Right cardiac atrium (tissue), 5 donors: ENCODE data around the gene IRF6. TPM values are rescaled to one million over a fixed set of nuclear protein-coding genes. Genes with fewer than 3 reads are reported as not detected.

ENCODE experiments used
- ATAC-seq, 2 donors: fragments of 200-7000 bp; cut with Tn5 transposase; one replicate each; pipeline versions ENCODE4 v1.8.0 to v1.9.1; 2020; ENCODE audit warnings: moderate library complexity in 2 of 2, mild to moderate bottlenecking in 1 of 2
- DNase-seq, 3 donors: peaks; one replicate each; pipeline ENCODE4 v3.0.0-alpha.2; 2020
- H3K27ac ChIP-seq: one replicate; pipeline ENCODE4 v1.5.1; 2013; ENCODE audit warnings: mild to moderate bottlenecking, low read length, control low read depth, moderate library complexity
- H3K27me3 ChIP-seq: one replicate; pipeline ENCODE4 v1.6.1; 2013; ENCODE audit not compliant: control insufficient read depth, insufficient read depth
- H3K4me1 ChIP-seq: one replicate; pipeline ENCODE4 v1.6.1; 2013; ENCODE audit warnings: low read length; ENCODE audit not compliant: control insufficient read depth, insufficient read depth
- H3K4me3 ChIP-seq: one replicate; pipeline ENCODE4 v1.5.1; 2013; ENCODE audit warnings: low read length, control low read depth
- H3K9me3 ChIP-seq: one replicate; pipeline ENCODE4 v1.6.1; 2013; ENCODE audit warnings: low read length; ENCODE audit not compliant: control insufficient read depth
- WGBS: extraction: QIAGEN DNeasy Blood & Tissue Kit; methylation state at CpG from one replicate; pipeline ENCODE4 v1.1.7; 2013; 5-methylcytosine and 5-hydroxymethylcytosine counted together
- intact Hi-C, 4 donors: fragments of 100-400 bp; cut with DNase I; formaldehyde crosslinking; loops; one replicate each; pipeline versions ENCODE4 v1.11.0 to v1.14.0; 2022 to 2023
- polyA plus RNA-seq: library from polyadenylated mRNA; stranded (reverse); fragments of 200-250 nt; gene quantifications from one replicate; pipeline ENCODE4 v1.2.3, GENCODE V29; 2013
- total RNA-seq, 4 donors: library from RNA; stranded (reverse); fragmentation: NEBNext Ultra II Directional; extraction: Animal tissue kit (Norgen Biotek cat#: 25700); gene quantifications; one replicate each; pipeline ENCODE4 v1.2.1, GENCODE V29; 2021
- donor health status: healthy with polysubstance abuse.
- donor health status: DM: no; HTN: yes; CAD: no.
- donor health status: DM: no; HTN: no; CAD: no.
- donor health status: DM: no; HTN: yes; CAD: no; lungs with severe emphysema.
- donor health status: DM: yes; HTN: yes; CAD: no.

The IRF6 gene
- total and polyA plus RNA-seq, 5 donors = 22.6 to 45.4 (median 30.1) TPM

GRCh38 chr1:209787551-209787950 lies 18.4 kb downstream of the IRF6 start:
- no peaks in the 10 kb centered on the region for H3K9me3 ChIP-seq
- H3K4me3 ChIP-seq = no peak overlapping the region
- no peaks in the 10 kb centered on the region for H3K27me3 ChIP-seq
- peak overlapping the region; percentile 97 for H3K27ac ChIP-seq
- peak; percentile 54 to 68 for ATAC-seq
- peak in 2 of 3 donors; percentile 46 to 60 for DNase-seq
- H3K4me1 ChIP-seq = peaks cover 6% of the 10 kb centered on the region
- intact Hi-C loops = no loop called here
- 40% methylated on average over 2 of the region's 2 CpGs for WGBS

GRCh38 chr1:209786146-209786545 lies 19.8 kb downstream of the IRF6 start:
- DNase-seq (no peak), ATAC-seq (no peak)
- WGBS = 58% methylated on average over 4 of the region's 4 CpGs
- Histone ChIP-seq H3K9me3 (no peaks in the 10 kb centered on the region), H3K27ac (peak overlapping the region; percentile 44), H3K4me1 (peaks cover 6% of the 10 kb centered on the region), H3K27me3 (no peaks in the 10 kb centered on the region), H3K4me3 (no peak overlapping the region)
- intact Hi-C loops = no loop called here

- WGBS = 94% methylated on average over 4 of the region's 4 CpGs
- intact Hi-C loops = no loop called here
- ATAC-seq = no peak
- H3K4me1 ChIP-seq = peaks cover 6% of the 10 kb centered on the region
- H3K4me3 ChIP-seq = no peak overlapping the region
- no peaks in the 10 kb centered on the region for H3K9me3 ChIP-seq
- DNase-seq = no peak
- peak overlapping the region; percentile 59 for H3K27ac ChIP-seq
- H3K27me3 ChIP-seq = no peaks in the 10 kb centered on the region
Observed at GRCh38 chr1:209785592-209785991, 20.4 kb downstream of the IRF6 start.

- ATAC-seq (peak; percentile 98 to 99), DNase-seq (peak; percentile 99 to 100 (median 100))
- intact Hi-C loops = no loop called here
- Histone ChIP-seq H3K27ac (peak within 1 kb of the TSS; percentile 94), H3K4me1 (peaks cover 6% of the 10 kb centered on the region), H3K27me3 (no peaks in the 10 kb centered on the region), H3K4me3 (peak within 1 kb of the TSS; percentile 75), H3K9me3 (no peaks in the 10 kb centered on the region)
- 3% methylated on average over 48 of the region's 48 CpGs for WGBS
Observed at GRCh38 chr1:209784265-209785169, 21.4 kb downstream of the IRF6 start, which contains the start of gene C1orf74. Gene C1orf74 (minus strand): TSS chr1:209784559. CDS start chr1:209783634, 925 bp downstream.

- WGBS = 58% methylated on average over 6 of the region's 6 CpGs
- DNase-seq (no peak), ATAC-seq (no peak)
- peak overlapping the region; percentile 75 for H3K4me3 ChIP-seq
- no peaks in the 10 kb centered on the region for H3K9me3 ChIP-seq
- intact Hi-C loops = no loop called here
- peaks cover 6% of the 10 kb centered on the region for H3K4me1 ChIP-seq
- no peak overlapping the region for H3K27ac ChIP-seq
- no peaks in the 10 kb centered on the region for H3K27me3 ChIP-seq
Observed at GRCh38 chr1:209783386-209783785, 22.6 kb downstream of the IRF6 start.

GRCh38 chr1:209780268-209780667 lies 25.7 kb downstream of the IRF6 start:
- H3K27me3 ChIP-seq = no peaks in the 10 kb centered on the region
- 64% methylated on average over 4 of the region's 4 CpGs for WGBS
- ATAC-seq = no peak
- no peak overlapping the region for H3K27ac ChIP-seq
- intact Hi-C loops = no loop called here
- H3K4me1 ChIP-seq = peaks cover 4% of the 10 kb centered on the region
- no peaks in the 10 kb centered on the region for H3K9me3 ChIP-seq
- DNase-seq = no peak
- no peak overlapping the region for H3K4me3 ChIP-seq

GRCh38 chr1:209778102-209778501 lies 27.8 kb downstream of the IRF6 start:
- peaks cover under 1% of the 10 kb centered on the region for H3K4me1 ChIP-seq
- H3K4me3 ChIP-seq = no peak overlapping the region
- ATAC-seq (no peak), DNase-seq (no peak)
- 96% methylated on average over 1 of the region's 1 CpG for WGBS
- no peaks in the 10 kb centered on the region for H3K27me3 ChIP-seq
- H3K9me3 ChIP-seq = no peaks in the 10 kb centered on the region
- H3K27ac ChIP-seq = no peak overlapping the region
- intact Hi-C loops = no loop called here

- no peaks in the 10 kb centered on the region for H3K4me1 ChIP-seq
- DNase-seq (no peak), ATAC-seq (no peak)
- intact Hi-C loops = no loop called here
- 96% methylated on average over 2 of the region's 2 CpGs for WGBS
- H3K4me3 ChIP-seq = no peak overlapping the region
- H3K27me3 ChIP-seq = no peaks in the 10 kb centered on the region
- no peak overlapping the region for H3K27ac ChIP-seq
- no peaks in the 10 kb centered on the region for H3K9me3 ChIP-seq
Observed at GRCh38 chr1:209777587-209777986, 28.4 kb downstream of the IRF6 start.

GRCh38 chr1:209775678-209776077 lies 30.3 kb downstream of the IRF6 start:
- 51% methylated on average over 2 of the region's 2 CpGs for whole genome bisulfite sequencing
- Histone ChIP-seq H3K4me3 (no peak overlapping the region), H3K4me1 (no peaks in the 10 kb centered on the region), H3K9me3 (no peaks in the 10 kb centered on the region), H3K27ac (no peak overlapping the region), H3K27me3 (no peaks in the 10 kb centered on the region)
- DNase-seq (no peak), ATAC-seq (peak in 1 of 2 donors; percentile 24)
- intact Hi-C loops = no loop called here

- DNase-seq = no peak
- intact Hi-C loops = no loop called here
- WGBS = 93% methylated on average over 1 of the region's 1 CpG
- peaks cover 3% of the 10 kb centered on the region for H3K4me1 ChIP-seq
- H3K27ac ChIP-seq = no peak overlapping the region
- no peak for ATAC-seq
- no peak overlapping the region for H3K4me3 ChIP-seq
- no peaks in the 10 kb centered on the region for H3K9me3 ChIP-seq
- H3K27me3 ChIP-seq = no peaks in the 10 kb centered on the region
Observed at GRCh38 chr1:209774592-209774991, 31.4 kb downstream of the IRF6 start.

GRCh38 chr1:209772126-209772525 lies 33.8 kb downstream of the IRF6 start:
- Histone ChIP-seq H3K27ac (no peak overlapping the region), H3K4me1 (peaks cover 9% of the 10 kb centered on the region), H3K9me3 (no peaks in the 10 kb centered on the region), H3K4me3 (no peak overlapping the region), H3K27me3 (no peaks in the 10 kb centered on the region)
- 44% methylated on average over 6 of the region's 6 CpGs for WGBS
- intact Hi-C loops = no loop called here
- DNase-seq = no peak
- ATAC-seq = no peak
